Measurements from ENCODE around the gene PPP4R4. TPM values are rescaled to one million over a fixed set of nuclear protein-coding genes. Genes with fewer than 3 reads are reported as not detected.

PPP4R4 gene
- total and polyA plus RNA-seq, 11 donors, result 0.06 to 1.0 (median 0.40) TPM; not detected in 6

- intact Hi-C loops (cut with DNase I), result no loop called here
- Histone ChIP-seq H3K4me1 (peaks cover 0 to 13% (median 0%) of the 10 kb centered on the region in 12 donors), H3K27ac (no peak overlapping the region), H3K9me3 (peaks cover 0 to 18% (median 6%) of the 10 kb centered on the region in 12 donors), H3K4me3 (no peak overlapping the region), H3K27me3 (no peaks in the 10 kb centered on the region), H3K36me3 (no peaks in the 10 kb centered on the region)
- 64 to 75% (median 68%) methylated on average over 2 of the region's 2 CpGs for WGBS, 4 donors
- no peak for DNase-seq
- no peak for TF ChIP-seq POLR2A (IDR thresholded peaks at IDR 0.05)
- TF ChIP-seq, protein P1, sequence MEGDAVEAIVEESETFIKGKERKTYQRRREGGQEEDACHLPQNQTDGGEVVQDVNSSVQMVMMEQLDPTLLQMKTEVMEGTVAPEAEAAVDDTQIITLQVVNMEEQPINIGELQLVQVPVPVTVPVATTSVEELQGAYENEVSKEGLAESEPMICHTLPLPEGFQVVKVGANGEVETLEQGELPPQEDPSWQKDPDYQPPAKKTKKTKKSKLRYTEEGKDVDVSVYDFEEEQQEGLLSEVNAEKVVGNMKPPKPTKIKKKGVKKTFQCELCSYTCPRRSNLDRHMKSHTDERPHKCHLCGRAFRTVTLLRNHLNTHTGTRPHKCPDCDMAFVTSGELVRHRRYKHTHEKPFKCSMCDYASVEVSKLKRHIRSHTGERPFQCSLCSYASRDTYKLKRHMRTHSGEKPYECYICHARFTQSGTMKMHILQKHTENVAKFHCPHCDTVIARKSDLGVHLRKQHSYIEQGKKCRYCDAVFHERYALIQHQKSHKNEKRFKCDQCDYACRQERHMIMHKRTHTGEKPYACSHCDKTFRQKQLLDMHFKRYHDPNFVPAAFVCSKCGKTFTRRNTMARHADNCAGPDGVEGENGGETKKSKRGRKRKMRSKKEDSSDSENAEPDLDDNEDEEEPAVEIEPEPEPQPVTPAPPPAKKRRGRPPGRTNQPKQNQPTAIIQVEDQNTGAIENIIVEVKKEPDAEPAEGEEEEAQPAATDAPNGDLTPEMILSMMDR (IDR thresholded peaks at IDR 0.05), result no peak
- ATAC-seq, result no peak
Observed at GRCh38 chr14:94224040-94224439, 49.9 kb downstream of the PPP4R4 start.

DNA sequence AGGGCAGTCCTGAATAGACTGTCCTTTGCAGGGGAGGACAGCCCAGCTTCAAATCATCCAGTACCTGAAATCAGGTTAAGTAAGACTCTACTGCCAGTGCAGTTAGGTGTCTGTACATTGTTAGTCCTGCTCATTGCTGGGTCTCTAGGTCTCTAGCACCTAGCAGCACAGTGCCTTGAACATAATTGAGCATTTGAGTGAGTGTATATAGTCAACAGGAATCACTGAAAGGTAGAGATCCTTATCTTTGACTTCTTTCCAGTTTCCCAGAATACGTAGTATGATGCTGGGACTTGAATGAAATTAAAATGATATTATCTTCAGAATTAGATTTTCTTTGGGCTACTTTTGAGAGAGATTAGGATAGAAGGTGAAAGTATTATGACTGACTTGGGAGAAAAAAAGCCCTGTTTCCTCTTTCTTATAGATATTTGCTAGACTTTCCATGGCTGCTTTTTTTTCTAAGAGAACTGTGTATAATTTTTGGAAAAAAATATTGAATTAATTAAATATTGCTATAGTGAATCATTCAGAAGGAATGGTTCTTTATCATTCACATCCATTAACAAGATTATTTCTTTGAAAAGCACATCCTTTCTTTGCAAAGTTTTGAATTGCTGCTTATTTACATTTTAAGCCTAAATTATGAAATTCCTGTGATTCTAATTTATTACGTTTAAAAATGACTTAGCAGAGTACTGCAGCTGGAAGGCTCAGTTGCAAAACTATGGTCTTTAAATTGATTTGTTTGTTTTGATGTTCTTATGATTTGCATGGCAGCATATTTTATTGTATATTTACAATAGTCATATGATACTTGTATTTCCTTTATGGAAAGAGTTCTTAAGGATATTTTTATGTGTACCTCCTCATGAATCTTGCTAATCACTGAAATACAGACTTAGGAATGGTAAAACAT, 51.6 kb downstream of the PPP4R4 start:
- TF ChIP-seq, protein P1 (IDR thresholded peaks at IDR 0.05), result no peak
- TF ChIP-seq POLR2A (IDR thresholded peaks at IDR 0.05), result no peak
- Histone ChIP-seq H3K27me3 (no peaks in the 10 kb centered on the region), H3K36me3 (no peaks in the 10 kb centered on the region), H3K27ac (no peak overlapping the region), H3K9me3 (peaks cover 0 to 18% (median 6%) of the 10 kb centered on the region in 12 donors), H3K4me1 (peaks cover 0 to 13% (median 0%) of the 10 kb centered on the region in 12 donors), H3K4me3 (no peak overlapping the region)
- 56 to 71% (median 59%) methylated on average over 2 of the region's 2 CpGs for WGBS, 4 donors
- intact Hi-C loops (cut with DNase I), result no loop called here
- DNase-seq (no peak), ATAC-seq (no peak)

- no peak for ATAC-seq
- Histone ChIP-seq H3K4me1 (peaks cover 0 to 13% (median 0%) of the 10 kb centered on the region in 12 donors), H3K4me3 (no peak overlapping the region), H3K9me3 (peaks cover 0 to 9% (median 2%) of the 10 kb centered on the region in 12 donors), H3K36me3 (no peaks in the 10 kb centered on the region), H3K27ac (no peak overlapping the region), H3K27me3 (no peaks in the 10 kb centered on the region)
- TF ChIP-seq, protein P1 (IDR thresholded peaks at IDR 0.05), result no peak
- TF ChIP-seq POLR2A (IDR thresholded peaks at IDR 0.05), result no peak
- DNase-seq, result no peak
- intact Hi-C loops (cut with DNase I), result no loop called here
- WGBS, 4 donors, result 44 to 52% (median 50%) methylated on average over 4 of the region's 4 CpGs
Observed at GRCh38 chr14:94227029-94227428, 52.9 kb downstream of the PPP4R4 start.

- ATAC-seq, result no peak
- H3K4me3 ChIP-seq, result no peak overlapping the region
- H3K36me3 ChIP-seq, result no peaks in the 10 kb centered on the region
- TF ChIP-seq, protein P1 (IDR thresholded peaks at IDR 0.05), result no peak
- intact Hi-C loops (cut with DNase I), result no loop called here
- DNase-seq, result no peak
- no peaks in the 10 kb centered on the region for H3K9me3 ChIP-seq
- no peaks in the 10 kb centered on the region for H3K4me1 ChIP-seq
- no peak overlapping the region for H3K27ac ChIP-seq
- H3K27me3 ChIP-seq, result no peaks in the 10 kb centered on the region
Observed at GRCh38 chr14:94237046-94237445, 62.9 kb downstream of the PPP4R4 start.
